Ovary (tissue), 9 donors: ENCODE results near the gene FYN. TPM values are rescaled to one million over a fixed set of nuclear protein-coding genes. Genes with fewer than 3 reads are reported as not detected.

Experiments
- DNase-seq, 5 donors: peaks; one replicate each; pipeline ENCODE4 v3.0.0-alpha.2; 2019 to 2020
- H3K27ac ChIP-seq, 2 donors: fragments of 200-600 bp; one replicate each; pipeline versions ENCODE4 v1.5.1 to v1.8.0; 2019 to 2022
- H3K27me3 ChIP-seq: fragments of 200-600 bp; one replicate; pipeline ENCODE4 v1.8.0; 2022
- H3K36me3 ChIP-seq: fragments of 200-600 bp; sonication (generic); one replicate; pipeline ENCODE4 v1.5.1; 2019
- H3K4me1 ChIP-seq: one replicate; pipeline ENCODE4 v1.8.1; 2013; ENCODE audit warnings: mild to moderate bottlenecking, moderate library complexity; ENCODE audit not compliant: insufficient read depth
- H3K4me3 ChIP-seq: fragments of 200-600 bp; sonication (generic); one replicate; pipeline ENCODE4 v1.5.1; 2017
- H3K9me3 ChIP-seq, 2 donors: fragments of 200-600 bp in 1 of 2; sonication (generic) in 1 of 2; one replicate each; pipeline versions ENCODE4 v1.5.1 to v1.8.1; 2013 to 2019; ENCODE audit warnings: mild to moderate bottlenecking in 1 of 2, moderate library complexity in 1 of 2
- CTCF ChIP-seq, 3 donors: fragments of 450-650 bp in 2 of 3; fragments of 200-600 bp in 1 of 3; IDR thresholded peaks; one replicate each; pipeline versions ENCODE4 v1.5.1 to v1.8.0; 2016 to 2022; ENCODE audit warnings: antibody characterized with exemption in 3 of 3, mild to moderate bottlenecking in 1 of 3
- EP300 ChIP-seq: sonication (generic); formaldehyde crosslinking; IDR thresholded peaks from one replicate; pipeline ENCODE4 v1.6.1; 2017; ENCODE audit warnings: antibody characterized with exemption
- POLR2A ChIP-seq: fragments of 450-650 bp; IDR thresholded peaks from one replicate; pipeline ENCODE4 v1.6.1; 2017; ENCODE audit warnings: antibody characterized with exemption, mild to moderate bottlenecking, moderate library complexity
- WGBS, 3 donors: extraction: QIAGEN DNeasy Blood & Tissue Kit in 1 of 3; methylation state at CpG; one replicate each; pipeline versions ENCODE4 v1.1.5 to v1.1.7; 2013 to 2017; 5-methylcytosine and 5-hydroxymethylcytosine counted together
- intact Hi-C, 4 donors: fragments of 100-400 bp; cut with DNase I; formaldehyde crosslinking; loops; one replicate each; pipeline versions ENCODE4 v1.11.0 to v1.15.1; 2022 to 2023
- polyA plus RNA-seq, 2 donors: library from polyadenylated mRNA; stranded (reverse); fragments of 200-250 nt in 1 of 2; fragments of 350-450 nt in 1 of 2; fragmentation: Illumina TruSeq in 1 of 2; extraction: RNeasy Lipid Tissue Mini Kit (QIAGEN cat#74804) in 1 of 2; gene quantifications; one replicate each; pipeline ENCODE4 v1.2.3, GENCODE V29; 2013 to 2014
- total RNA-seq, 7 donors: library from RNA; depleted of rRNA in 2 of 7; stranded (reverse); fragments of >200 nt in 2 of 7; fragmentation: NEBNext Ultra II Directional in 3 of 7; extraction: Animal tissue kit (Norgen Biotek cat#: 25700) in 3 of 7; gene quantifications; one replicate each; pipeline versions ENCODE4 v1.1.0 to v1.2.4, GENCODE V29; 2016 to 2023
- donor health status: DM: no; HTN: no; CAD: no; lungs with moderate emphysema.
- donor health status: DM: no; HTN: no; CAD: no.
- donor health status: Bipolar disorder and iron deficiency.
- donor health status: DM: yes; HTN: yes; CAD: no.
- donor health status: DM: no; HTN: no; CAD: no.
- donor health status: DM: yes; HTN: yes; CAD: no.

The FYN gene
- total and polyA plus RNA-seq, 9 donors = 37.2 to 116 (median 72.7) TPM

GRCh38 chr6:111871725-111872400 lies 1.4 kb downstream of the FYN start:
- DNase-seq = peak; percentile 17 to 40 (median 39)
- peak overlapping the region in 1 of 2 donors; percentile 79 for H3K27ac ChIP-seq
- peaks cover 4% of the 10 kb centered on the region for H3K4me1 ChIP-seq
- intact Hi-C loops = loop anchor here in 1 of 4 donors (10.0 kb wide), 1 partner anchor 173 kb away; no protein-coding TSS in a partner anchor
- H3K27me3 ChIP-seq = no peaks in the 10 kb centered on the region
- H3K4me3 ChIP-seq = peak overlapping the region; percentile 48
- no peak for TF ChIP-seq CTCF (IDR thresholded peaks at IDR 0.05)
- TF ChIP-seq EP300 = no peak
- TF ChIP-seq POLR2A = no peak
- 7 to 13% (median 12%) methylated on average over 13 of the region's 13 CpGs for WGBS, 3 donors
- no peaks in the 10 kb centered on the region for H3K36me3 ChIP-seq
- H3K9me3 ChIP-seq = no peaks in the 10 kb centered on the region

- no peaks in the 10 kb centered on the region for H3K9me3 ChIP-seq
- TF ChIP-seq CTCF (IDR thresholded peaks at IDR 0.05) (no peak), POLR2A (no peak), EP300 (no peak)
- DNase-seq = no peak
- H3K4me3 ChIP-seq = peak overlapping the region; percentile 48
- no peak overlapping the region for H3K27ac ChIP-seq
- H3K36me3 ChIP-seq = no peaks in the 10 kb centered on the region
- intact Hi-C loops = loop anchor here in 1 of 4 donors (10.0 kb wide), 1 partner anchor 174 kb away; no protein-coding TSS in a partner anchor
- 67 to 83% (median 78%) methylated on average over 3 of the region's 3 CpGs for WGBS, 3 donors
- no peaks in the 10 kb centered on the region for H3K27me3 ChIP-seq
- peaks cover 5% of the 10 kb centered on the region for H3K4me1 ChIP-seq
Observed at GRCh38 chr6:111871207-111871606, 2.0 kb downstream of the FYN start.

GRCh38 chr6:111870742-111871064 lies 2.5 kb downstream of the FYN start:
- 60 to 71% (median 65%) methylated on average over 4 of the region's 4 CpGs for WGBS, 3 donors
- Histone ChIP-seq H3K4me1 (peaks cover 6% of the 10 kb centered on the region), H3K27me3 (no peaks in the 10 kb centered on the region), H3K27ac (no peak overlapping the region), H3K9me3 (no peaks in the 10 kb centered on the region), H3K36me3 (no peaks in the 10 kb centered on the region), H3K4me3 (no peak overlapping the region)
- intact Hi-C loops = loop anchor here in 1 of 4 donors (10.0 kb wide), 1 partner anchor 174 kb away; no protein-coding TSS in a partner anchor
- DNase-seq = no peak
- TF ChIP-seq EP300 (no peak), POLR2A (no peak), CTCF (IDR thresholded peaks at IDR 0.05) (no peak)

- Histone ChIP-seq H3K4me1 (peaks cover 6% of the 10 kb centered on the region), H3K36me3 (no peaks in the 10 kb centered on the region), H3K27ac (no peak overlapping the region), H3K4me3 (no peak overlapping the region), H3K27me3 (no peaks in the 10 kb centered on the region), H3K9me3 (no peaks in the 10 kb centered on the region)
- DNase-seq = no peak
- TF ChIP-seq EP300 = no peak
- TF ChIP-seq CTCF (IDR thresholded peaks at IDR 0.05) = no peak
- intact Hi-C loops = loop anchor here in 1 of 4 donors (10.0 kb wide), 1 partner anchor 175 kb away; no protein-coding TSS in a partner anchor
- 79 to 81% (median 80%) methylated on average over 7 of the region's 7 CpGs for WGBS, 3 donors
Observed at GRCh38 chr6:111870051-111870741, 3.1 kb downstream of the FYN start.
